Measurements from ENCODE around the gene PEX7.

The PEX7 gene, protein sequence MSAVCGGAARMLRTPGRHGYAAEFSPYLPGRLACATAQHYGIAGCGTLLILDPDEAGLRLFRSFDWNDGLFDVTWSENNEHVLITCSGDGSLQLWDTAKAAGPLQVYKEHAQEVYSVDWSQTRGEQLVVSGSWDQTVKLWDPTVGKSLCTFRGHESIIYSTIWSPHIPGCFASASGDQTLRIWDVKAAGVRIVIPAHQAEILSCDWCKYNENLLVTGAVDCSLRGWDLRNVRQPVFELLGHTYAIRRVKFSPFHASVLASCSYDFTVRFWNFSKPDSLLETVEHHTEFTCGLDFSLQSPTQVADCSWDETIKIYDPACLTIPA

GRCh38 chr6:136822376-136823127 lies at the start of gene PEX7:
TSS of gene PEX7 (plus strand) at chr6:136822592. CDS start at chr6:136822666, 74 bp downstream.
- DNase-seq: peak; percentile 89 to 91
- peak; percentile 97 for ATAC-seq
- no peaks in the 10 kb centered on the region for H3K9me3 Mint-ChIP-seq
- H3K27ac Mint-ChIP-seq: peak within 1 kb of the TSS; percentile 92 to 99
- no peaks in the 10 kb centered on the region for H3K27me3 Mint-ChIP-seq
- peak within 1 kb of the TSS; percentile 91 to 98 for H3K4me3 Mint-ChIP-seq
- peaks cover 31% of the 10 kb centered on the region for H3K4me1 Mint-ChIP-seq

- H3K27ac Mint-ChIP-seq: peak overlapping the region; percentile 21 to 72
- H3K27me3 Mint-ChIP-seq: no peaks in the 10 kb centered on the region
- peak overlapping the region in 1 of 2 donors; percentile 23 for H3K4me3 Mint-ChIP-seq
- DNase-seq (no peak), ATAC-seq (peak; percentile 71)
- peaks cover 0 to 5% of the 10 kb centered on the region in 2 donors for H3K9me3 Mint-ChIP-seq
- H3K4me1 Mint-ChIP-seq: peaks cover 33% of the 10 kb centered on the region
Observed at GRCh38 chr6:136772685-136773472, 49.5 kb upstream of the PEX7 start.

- Mint-ChIP-seq H3K9me3 (peaks cover 0 to 5% of the 10 kb centered on the region in 2 donors), H3K27ac (peak overlapping the region; percentile 21 to 72), H3K27me3 (no peaks in the 10 kb centered on the region), H3K4me1 (peaks cover 32% of the 10 kb centered on the region), H3K4me3 (peak overlapping the region in 1 of 2 donors; percentile 23)
- ATAC-seq (no peak), DNase-seq (no peak)
Observed at GRCh38 chr6:136773473-136773796, 49.0 kb upstream of the PEX7 start.

DNA sequence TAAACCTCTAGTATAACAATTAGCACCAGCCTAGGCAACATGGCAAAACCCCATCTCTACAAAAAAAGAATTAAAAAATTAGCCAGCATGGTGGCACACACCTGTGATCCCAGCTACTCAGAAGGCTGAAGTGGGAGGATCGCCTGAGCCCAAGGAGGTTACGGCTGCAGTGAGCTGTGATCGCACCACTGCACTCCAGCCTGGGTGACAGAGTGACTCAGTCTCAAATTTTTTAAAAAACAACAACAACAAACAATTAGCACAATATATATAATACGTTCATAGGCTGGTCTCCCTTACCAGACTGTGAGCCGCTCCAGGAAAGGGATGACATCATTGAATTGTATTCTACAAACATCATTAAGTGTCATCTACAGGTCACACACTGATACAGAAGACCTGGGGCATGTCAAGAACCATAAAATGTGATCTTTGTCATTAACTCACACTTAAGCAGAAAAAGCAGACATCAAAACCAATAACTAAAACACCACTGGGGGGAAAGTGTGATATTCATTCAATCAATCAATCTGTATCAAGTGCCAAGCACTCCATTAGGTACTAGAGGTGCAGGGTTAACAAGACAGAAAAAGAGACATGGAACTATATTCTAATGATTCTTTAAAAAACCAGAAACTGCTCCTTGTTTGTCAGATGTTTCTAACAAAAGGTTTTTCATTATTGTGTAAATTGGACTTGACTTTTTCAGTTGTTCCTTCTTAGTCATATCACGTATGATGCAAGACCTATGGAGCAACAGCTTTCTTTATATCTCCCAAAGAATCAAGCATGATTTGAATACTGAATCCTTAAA lies 48.0 kb upstream of the PEX7 start:
- DNase-seq: no peak
- H3K4me3 Mint-ChIP-seq: peak overlapping the region in 1 of 2 donors; percentile 3
- H3K27me3 Mint-ChIP-seq: no peaks in the 10 kb centered on the region
- peaks cover 32% of the 10 kb centered on the region for H3K4me1 Mint-ChIP-seq
- peak overlapping the region in 1 of 2 donors; percentile 88 for H3K27ac Mint-ChIP-seq
- peaks cover 0 to 5% of the 10 kb centered on the region in 2 donors for H3K9me3 Mint-ChIP-seq
- no peak for ATAC-seq

GRCh38 chr6:136775081-136775480 lies 47.3 kb upstream of the PEX7 start:
- peaks cover 32% of the 10 kb centered on the region for H3K4me1 Mint-ChIP-seq
- no peak for ATAC-seq
- peak overlapping the region in 1 of 2 donors; percentile 88 for H3K27ac Mint-ChIP-seq
- peaks cover 0 to 5% of the 10 kb centered on the region in 2 donors for H3K9me3 Mint-ChIP-seq
- peak overlapping the region in 1 of 2 donors; percentile 3 for H3K4me3 Mint-ChIP-seq
- no peaks in the 10 kb centered on the region for H3K27me3 Mint-ChIP-seq
- no peak for DNase-seq

DNA sequence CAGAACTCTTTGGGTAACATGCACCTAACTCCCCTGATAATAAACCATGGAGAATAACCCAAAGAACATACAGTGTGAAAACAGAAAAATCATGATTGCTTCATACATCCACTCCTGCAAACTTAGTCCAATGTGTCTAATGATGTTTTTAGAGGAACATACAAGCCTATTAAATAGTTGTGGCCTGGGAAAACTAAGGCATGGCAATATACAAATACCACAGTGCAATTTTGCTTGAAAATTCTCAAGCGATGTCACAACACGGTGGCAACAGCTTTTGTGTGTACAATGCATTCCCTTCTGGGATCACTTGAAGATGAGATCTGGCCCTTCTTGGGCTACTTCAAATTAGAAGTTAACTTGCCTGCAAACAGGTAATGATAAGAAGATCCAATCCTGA lies 46.8 kb upstream of the PEX7 start:
- H3K4me1 Mint-ChIP-seq: peaks cover 32% of the 10 kb centered on the region
- H3K27ac Mint-ChIP-seq: no peak overlapping the region
- no peaks in the 10 kb centered on the region for H3K27me3 Mint-ChIP-seq
- DNase-seq: no peak
- H3K4me3 Mint-ChIP-seq: no peak overlapping the region
- peaks cover 0 to 5% of the 10 kb centered on the region in 2 donors for H3K9me3 Mint-ChIP-seq
- ATAC-seq: no peak

DNA sequence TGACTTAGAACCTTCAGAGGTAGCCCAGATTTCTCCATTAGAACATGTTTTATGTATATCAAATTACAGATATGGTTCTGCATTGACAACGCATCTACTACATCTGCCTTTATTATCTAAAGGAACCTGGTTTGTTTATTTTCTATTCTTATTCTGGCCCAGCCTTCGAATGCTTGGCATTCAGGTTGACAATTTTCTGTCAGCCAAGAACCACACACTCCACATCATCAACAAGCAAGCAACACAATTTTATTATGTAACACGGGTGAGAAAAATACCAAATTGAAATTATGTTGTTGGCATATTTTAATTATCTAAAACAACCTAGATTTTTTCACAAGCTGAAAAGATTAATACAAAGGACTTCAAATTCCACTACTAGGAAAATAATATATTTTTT lies 44.7 kb upstream of the PEX7 start:
- no peaks in the 10 kb centered on the region for H3K27me3 Mint-ChIP-seq
- no peak for ATAC-seq

GRCh38 chr6:136779682-136780081 lies 42.7 kb upstream of the PEX7 start:
- ATAC-seq: no peak
- no peak overlapping the region for H3K4me3 Mint-ChIP-seq
- no peaks in the 10 kb centered on the region for H3K9me3 Mint-ChIP-seq
- H3K27ac Mint-ChIP-seq: no peak overlapping the region
- H3K4me1 Mint-ChIP-seq: peaks cover 32% of the 10 kb centered on the region
- DNase-seq: no peak
- H3K27me3 Mint-ChIP-seq: no peaks in the 10 kb centered on the region

More for the DNA sequence above, 44.7 kb upstream of the PEX7 start:
- no peak overlapping the region for H3K27ac Mint-ChIP-seq
- H3K9me3 Mint-ChIP-seq: peaks cover 0 to 5% of the 10 kb centered on the region in 2 donors
- H3K4me1 Mint-ChIP-seq: peaks cover 32% of the 10 kb centered on the region
- no peak for DNase-seq
- H3K4me3 Mint-ChIP-seq: no peak overlapping the region

GRCh38 chr6:136780972-136781371 lies 41.4 kb upstream of the PEX7 start:
- no peak overlapping the region for H3K4me3 Mint-ChIP-seq
- H3K9me3 Mint-ChIP-seq: no peaks in the 10 kb centered on the region
- H3K27ac Mint-ChIP-seq: no peak overlapping the region
- H3K4me1 Mint-ChIP-seq: peaks cover 40% of the 10 kb centered on the region
- DNase-seq: no peak
- H3K27me3 Mint-ChIP-seq: no peaks in the 10 kb centered on the region
- ATAC-seq: no peak

DNA sequence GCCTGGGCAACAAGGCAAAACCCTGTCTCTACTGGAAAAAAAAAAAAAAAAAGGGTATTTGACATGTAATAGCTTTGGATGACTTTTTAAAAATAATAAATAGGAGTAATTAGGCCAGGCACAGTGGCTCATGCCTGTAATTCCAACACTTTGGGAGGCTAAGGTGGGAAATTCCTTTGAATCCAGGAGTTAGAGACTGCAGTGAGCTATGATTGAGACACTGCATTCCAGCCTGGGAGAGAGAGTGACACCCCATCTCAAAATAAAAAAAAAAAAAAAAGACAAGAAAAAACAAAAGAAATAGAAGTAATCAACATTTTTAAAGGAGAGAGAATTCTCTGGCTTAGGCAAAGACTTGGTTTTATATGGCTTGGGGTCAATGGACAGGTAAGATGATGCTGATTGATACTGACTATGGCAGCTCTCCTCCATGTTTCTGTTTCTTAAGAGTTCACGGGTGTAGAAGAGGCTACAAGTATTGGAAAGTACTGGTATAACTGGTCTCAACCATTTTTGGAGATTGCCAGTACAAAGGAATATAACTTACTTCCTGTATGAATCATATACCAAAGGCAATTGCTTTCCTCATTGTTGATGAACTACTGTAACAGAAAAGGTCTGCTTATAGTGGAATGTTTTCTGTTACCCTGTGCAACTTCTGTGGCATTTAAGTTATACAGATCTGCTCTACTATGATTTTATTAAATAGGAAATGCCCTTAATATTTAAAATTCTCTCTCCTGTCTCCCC lies 40.2 kb upstream of the PEX7 start:
- no peaks in the 10 kb centered on the region for H3K9me3 Mint-ChIP-seq
- H3K4me3 Mint-ChIP-seq: peak overlapping the region in 1 of 2 donors; percentile 28
- no peak overlapping the region for H3K27ac Mint-ChIP-seq
- peak; percentile 66 for ATAC-seq
- DNase-seq: no peak
- H3K27me3 Mint-ChIP-seq: no peaks in the 10 kb centered on the region
- peaks cover 43% of the 10 kb centered on the region for H3K4me1 Mint-ChIP-seq

- Mint-ChIP-seq H3K4me1 (peaks cover 51% of the 10 kb centered on the region), H3K27ac (no peak overlapping the region), H3K9me3 (no peaks in the 10 kb centered on the region), H3K27me3 (no peaks in the 10 kb centered on the region), H3K4me3 (peak overlapping the region in 1 of 2 donors; percentile 72)
- ATAC-seq (no peak), DNase-seq (no peak)
Observed at GRCh38 chr6:136783021-136783420, 39.4 kb upstream of the PEX7 start.

GRCh38 chr6:136783495-136784270 lies 38.7 kb upstream of the PEX7 start:
- H3K27ac Mint-ChIP-seq: peak overlapping the region; percentile 89
- no peaks in the 10 kb centered on the region for H3K27me3 Mint-ChIP-seq
- DNase-seq (no peak), ATAC-seq (peak; percentile 61)
- no peaks in the 10 kb centered on the region for H3K9me3 Mint-ChIP-seq
- peak overlapping the region; percentile 59 to 72 for H3K4me3 Mint-ChIP-seq
- H3K4me1 Mint-ChIP-seq: peaks cover 58% of the 10 kb centered on the region

DNA sequence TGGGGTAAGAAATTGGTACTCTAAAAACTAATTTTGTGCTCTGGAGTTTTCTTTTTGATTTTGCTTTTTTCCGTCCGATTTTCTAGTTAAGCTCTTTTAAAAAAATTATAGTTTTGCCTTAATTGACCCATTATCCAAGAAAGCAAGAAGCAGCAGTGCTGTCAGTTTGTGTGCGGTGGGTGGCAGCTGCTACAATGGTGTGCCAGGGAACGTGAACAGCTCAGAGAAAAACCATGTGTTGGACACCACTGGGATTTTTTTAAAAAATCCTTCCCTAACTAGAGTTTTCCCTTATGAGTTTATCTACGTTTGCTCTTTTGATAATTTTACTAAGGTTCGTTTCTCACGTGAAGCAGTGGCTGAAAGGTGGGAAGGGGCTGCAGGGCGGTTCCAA lies 38.1 kb upstream of the PEX7 start:
- H3K4me3 Mint-ChIP-seq: peak overlapping the region; percentile 14 to 72
- no peaks in the 10 kb centered on the region for H3K27me3 Mint-ChIP-seq
- H3K27ac Mint-ChIP-seq: peak overlapping the region; percentile 89
- H3K4me1 Mint-ChIP-seq: peaks cover 61% of the 10 kb centered on the region
- no peak for ATAC-seq
- no peaks in the 10 kb centered on the region for H3K9me3 Mint-ChIP-seq
- no peak for DNase-seq

Data from stimulated activated naive CD8-positive, alpha-beta T cell treated with anti-CD3 and anti-CD28 coated beads, Interleukin-15, amount 100 ng/mL, for 72 hours (primary cell).